GM23338 (cell line): ENCODE results near the gene SLC8B1. TPM values are rescaled to one million over a fixed set of nuclear protein-coding genes. Genes with fewer than 3 reads are reported as not detected.

Experiments
- ATAC-seq: fragments of 200-7000 bp; cut with Tn5 transposase; 3 replicates; pipeline ENCODE4 v1.9.1; 2020
- DNase-seq: peaks from one replicate; pipeline ENCODE4 v3.0.0-alpha.2; 2015; ENCODE audit warnings: low spot score
- H2AFZ ChIP-seq: fragments of 200-600 bp; sonication (generic); 2 replicates; pipeline ENCODE4 v1.8.0; 2016; ENCODE audit warnings: antibody characterized with exemption, mild to moderate bottlenecking, moderate library complexity
- H3F3A ChIP-seq: fragments of 200-600 bp; sonication (generic); replicated peaks from 2 replicates; pipeline ENCODE4 v1.8.0; 2017; ENCODE audit warnings: antibody characterized with exemption, mixed run types, low read depth
- H3K27ac ChIP-seq: fragments of 200-600 bp; sonication (generic); 2 replicates; pipeline ENCODE4 v1.6.1; 2016; ENCODE audit warnings: low read depth
- H3K27me3 ChIP-seq: fragments of 200-600 bp; sonication (generic); 2 replicates; pipeline ENCODE4 v1.8.0; 2016; ENCODE audit warnings: mild to moderate bottlenecking, mixed run types, moderate library complexity; ENCODE audit not compliant: insufficient read depth
- H3K36me3 ChIP-seq: fragments of 200-600 bp; sonication (generic); 2 replicates; pipeline ENCODE4 v1.8.0; 2016; ENCODE audit warnings: mild to moderate bottlenecking; ENCODE audit not compliant: insufficient read depth
- H3K4me1 ChIP-seq: fragments of 200-600 bp; sonication (generic); 2 replicates; pipeline ENCODE4 v1.8.0; 2016; ENCODE audit warnings: mild to moderate bottlenecking, moderate library complexity; ENCODE audit not compliant: insufficient read depth
- H3K4me2 ChIP-seq: fragments of 200-600 bp; sonication (generic); 2 replicates; pipeline ENCODE4 v1.7.1; 2017; ENCODE audit warnings: mixed run types
- H3K4me3 ChIP-seq: fragments of 200-600 bp; sonication (generic); 2 replicates; pipeline ENCODE4 v1.6.1; 2016; ENCODE audit warnings: mixed run types
- H3K79me2 ChIP-seq: fragments of 200-600 bp; sonication (generic); replicated peaks from 2 replicates; pipeline ENCODE4 v1.8.0; 2017; ENCODE audit warnings: mild to moderate bottlenecking; ENCODE audit not compliant: insufficient read depth
- H3K9me2 ChIP-seq: fragments of 200-600 bp; sonication (generic); 2 replicates; pipeline ENCODE4 v1.8.0; 2017; ENCODE audit not compliant: insufficient read depth
- H4K20me1 ChIP-seq: fragments of 200-600 bp; sonication (generic); replicated peaks from 2 replicates; pipeline ENCODE4 v1.8.0; 2017; ENCODE audit warnings: mild to moderate bottlenecking; ENCODE audit not compliant: insufficient read depth
- H3K27ac Mint-ChIP-seq: 2 replicates; pipeline ENCODE4 v1.8.0; 2020; ENCODE audit warnings: inconsistent platforms, mild to moderate bottlenecking, moderate library complexity, mixed read lengths
- H3K27me3 Mint-ChIP-seq: 3 replicates; pipeline ENCODE4 v1.8.0; 2022; ENCODE audit warnings: low read depth, mild to moderate bottlenecking, moderate library complexity, mixed read lengths, inconsistent platforms; ENCODE audit not compliant: insufficient read depth, poor library complexity
- H3K36me3 Mint-ChIP-seq: 3 replicates; pipeline ENCODE4 v1.8.0; 2021; ENCODE audit warnings: low read depth, mild to moderate bottlenecking, inconsistent platforms, moderate library complexity, mixed read lengths
- H3K4me1 Mint-ChIP-seq: 3 replicates; pipeline ENCODE4 v1.8.0; 2020; ENCODE audit warnings: mild to moderate bottlenecking, inconsistent platforms, mixed read lengths
- H3K4me3 Mint-ChIP-seq: 3 replicates; pipeline ENCODE4 v1.8.0; 2021; ENCODE audit warnings: moderate library complexity, mild to moderate bottlenecking, inconsistent platforms, mixed read lengths
- H3K9me3 Mint-ChIP-seq: 3 replicates; pipeline ENCODE4 v1.8.0; 2020; ENCODE audit warnings: moderate library complexity, mild to moderate bottlenecking, inconsistent platforms, mixed read lengths
- EZH2phosphoT487 ChIP-seq: fragments of 200-600 bp; sonication (generic); IDR thresholded peaks from one replicate; pipeline ENCODE4 v1.8.1; 2018; ENCODE audit warnings: antibody characterized with exemption; ENCODE audit not compliant: unreplicated experiment
- NANOG ChIP-seq: IDR thresholded peaks from 2 replicates; pipeline ENCODE4 v1.6.1; 2016; ENCODE audit warnings: antibody characterized with exemption, borderline replicate concordance
- POLR2AphosphoS5 ChIP-seq: IDR thresholded peaks from 2 replicates; pipeline ENCODE4 v1.6.1; 2016; ENCODE audit warnings: antibody characterized with exemption, low read depth
- polyA plus RNA-seq: library from polyadenylated mRNA; unstranded; fragments of >200 nt; fragmentation: Nextera tagmentation; extraction: Ambion mirVana; gene quantifications from 2 replicates; pipeline ENCODE4 v1.2.1, GENCODE V29; 2016
- total RNA-seq: library from RNA; depleted of rRNA; stranded (reverse); fragments of >200 nt; shearing (Covaris generic); gene quantifications from 2 replicates; pipeline ENCODE4 v1.2.3, GENCODE V29; 2014
- TF ChIP-seq, protein P1 (sequence below): IDR thresholded peaks from one replicate; pipeline ENCODE4 v1.6.1; 2018; ENCODE audit warnings: antibody characterized with exemption; ENCODE audit not compliant: unreplicated experiment
- TF ChIP-seq, protein P2 (sequence below), 2 experiments: fragments of 200-600 bp in 1 of 2; sonication (generic) in 1 of 2; conservative IDR thresholded peaks; 2 replicates each; pipeline versions ENCODE4 v1.5.1 to v1.6.1; 2016 to 2017; ENCODE audit warnings: antibody characterized with exemption in 2 of 2, low read depth in 2 of 2, mild to moderate bottlenecking in 2 of 2, moderate library complexity in 1 of 2
- TF ChIP-seq, protein P3 (sequence below): fragments of 250-450 bp; sonication (Bioruptor Pico); IDR thresholded peaks from 2 replicates; pipeline ENCODE4 v1.5.0; 2020; ENCODE audit warnings: mild to moderate bottlenecking, moderate library complexity

Gene SLC8B1
- total and polyA plus RNA-seq, 2 experiments from 2014 or later, result 6.0 to 8.9 TPM

DNA sequence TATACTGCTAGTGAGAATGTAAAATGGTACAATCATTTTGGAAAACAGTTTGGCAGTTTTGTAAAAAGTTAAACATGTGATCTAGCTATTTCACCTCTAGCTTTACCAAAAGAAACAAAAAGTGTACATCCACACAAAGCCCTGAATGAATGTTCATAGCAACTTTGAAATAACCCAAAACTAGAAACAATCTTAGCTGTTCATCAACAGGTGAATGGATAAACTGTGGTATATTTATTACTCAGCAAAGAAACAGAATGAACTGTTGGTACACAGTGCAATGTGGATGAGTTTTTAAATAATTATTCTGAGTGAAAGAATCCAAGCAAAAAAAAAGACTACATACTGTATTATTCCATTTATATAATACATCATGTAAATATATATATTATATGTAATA is 77.3 kb downstream of the SLC8B1 start:
- H2AFZ ChIP-seq, result no peak overlapping the region
- H3K36me3 ChIP-seq, result no peaks in the 10 kb centered on the region
- no peak overlapping the region for H3K27ac Mint-ChIP-seq
- no peaks in the 10 kb centered on the region for H3K27me3 ChIP-seq
- peaks cover 21% of the 10 kb centered on the region for H3K4me1 Mint-ChIP-seq
- H3F3A ChIP-seq, result 0 out of 2 replicates have a peak, but pooled peaks cover 4% of the 10 kb centered on the region
- H3K27ac ChIP-seq, result no peak overlapping the region
- H3K27me3 Mint-ChIP-seq, result peaks cover 2% of the 10 kb centered on the region
- ATAC-seq, result no peak
- no peak overlapping the region for H3K4me2 ChIP-seq
- H3K79me2 ChIP-seq, result no peaks in the 10 kb centered on the region
- 0 out of 3 replicates have a peak, but pooled peaks cover 3% of the 10 kb centered on the region for H3K36me3 Mint-ChIP-seq
- no peak overlapping the region for H3K4me3 Mint-ChIP-seq
- H3K9me2 ChIP-seq, result no peaks in the 10 kb centered on the region
- TF ChIP-seq, protein P1, sequence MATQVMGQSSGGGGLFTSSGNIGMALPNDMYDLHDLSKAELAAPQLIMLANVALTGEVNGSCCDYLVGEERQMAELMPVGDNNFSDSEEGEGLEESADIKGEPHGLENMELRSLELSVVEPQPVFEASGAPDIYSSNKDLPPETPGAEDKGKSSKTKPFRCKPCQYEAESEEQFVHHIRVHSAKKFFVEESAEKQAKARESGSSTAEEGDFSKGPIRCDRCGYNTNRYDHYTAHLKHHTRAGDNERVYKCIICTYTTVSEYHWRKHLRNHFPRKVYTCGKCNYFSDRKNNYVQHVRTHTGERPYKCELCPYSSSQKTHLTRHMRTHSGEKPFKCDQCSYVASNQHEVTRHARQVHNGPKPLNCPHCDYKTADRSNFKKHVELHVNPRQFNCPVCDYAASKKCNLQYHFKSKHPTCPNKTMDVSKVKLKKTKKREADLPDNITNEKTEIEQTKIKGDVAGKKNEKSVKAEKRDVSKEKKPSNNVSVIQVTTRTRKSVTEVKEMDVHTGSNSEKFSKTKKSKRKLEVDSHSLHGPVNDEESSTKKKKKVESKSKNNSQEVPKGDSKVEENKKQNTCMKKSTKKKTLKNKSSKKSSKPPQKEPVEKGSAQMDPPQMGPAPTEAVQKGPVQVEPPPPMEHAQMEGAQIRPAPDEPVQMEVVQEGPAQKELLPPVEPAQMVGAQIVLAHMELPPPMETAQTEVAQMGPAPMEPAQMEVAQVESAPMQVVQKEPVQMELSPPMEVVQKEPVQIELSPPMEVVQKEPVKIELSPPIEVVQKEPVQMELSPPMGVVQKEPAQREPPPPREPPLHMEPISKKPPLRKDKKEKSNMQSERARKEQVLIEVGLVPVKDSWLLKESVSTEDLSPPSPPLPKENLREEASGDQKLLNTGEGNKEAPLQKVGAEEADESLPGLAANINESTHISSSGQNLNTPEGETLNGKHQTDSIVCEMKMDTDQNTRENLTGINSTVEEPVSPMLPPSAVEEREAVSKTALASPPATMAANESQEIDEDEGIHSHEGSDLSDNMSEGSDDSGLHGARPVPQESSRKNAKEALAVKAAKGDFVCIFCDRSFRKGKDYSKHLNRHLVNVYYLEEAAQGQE, result no peak
- TF ChIP-seq, protein P2, sequence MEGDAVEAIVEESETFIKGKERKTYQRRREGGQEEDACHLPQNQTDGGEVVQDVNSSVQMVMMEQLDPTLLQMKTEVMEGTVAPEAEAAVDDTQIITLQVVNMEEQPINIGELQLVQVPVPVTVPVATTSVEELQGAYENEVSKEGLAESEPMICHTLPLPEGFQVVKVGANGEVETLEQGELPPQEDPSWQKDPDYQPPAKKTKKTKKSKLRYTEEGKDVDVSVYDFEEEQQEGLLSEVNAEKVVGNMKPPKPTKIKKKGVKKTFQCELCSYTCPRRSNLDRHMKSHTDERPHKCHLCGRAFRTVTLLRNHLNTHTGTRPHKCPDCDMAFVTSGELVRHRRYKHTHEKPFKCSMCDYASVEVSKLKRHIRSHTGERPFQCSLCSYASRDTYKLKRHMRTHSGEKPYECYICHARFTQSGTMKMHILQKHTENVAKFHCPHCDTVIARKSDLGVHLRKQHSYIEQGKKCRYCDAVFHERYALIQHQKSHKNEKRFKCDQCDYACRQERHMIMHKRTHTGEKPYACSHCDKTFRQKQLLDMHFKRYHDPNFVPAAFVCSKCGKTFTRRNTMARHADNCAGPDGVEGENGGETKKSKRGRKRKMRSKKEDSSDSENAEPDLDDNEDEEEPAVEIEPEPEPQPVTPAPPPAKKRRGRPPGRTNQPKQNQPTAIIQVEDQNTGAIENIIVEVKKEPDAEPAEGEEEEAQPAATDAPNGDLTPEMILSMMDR (conservative IDR thresholded peaks at IDR 0.05; ENCODE audit: low read depth in 2 of 2), result no peak
- TF ChIP-seq POLR2AphosphoS5 (no peak), NANOG (no peak), EZH2phosphoT487 (no peak)
- TF ChIP-seq, protein P3, sequence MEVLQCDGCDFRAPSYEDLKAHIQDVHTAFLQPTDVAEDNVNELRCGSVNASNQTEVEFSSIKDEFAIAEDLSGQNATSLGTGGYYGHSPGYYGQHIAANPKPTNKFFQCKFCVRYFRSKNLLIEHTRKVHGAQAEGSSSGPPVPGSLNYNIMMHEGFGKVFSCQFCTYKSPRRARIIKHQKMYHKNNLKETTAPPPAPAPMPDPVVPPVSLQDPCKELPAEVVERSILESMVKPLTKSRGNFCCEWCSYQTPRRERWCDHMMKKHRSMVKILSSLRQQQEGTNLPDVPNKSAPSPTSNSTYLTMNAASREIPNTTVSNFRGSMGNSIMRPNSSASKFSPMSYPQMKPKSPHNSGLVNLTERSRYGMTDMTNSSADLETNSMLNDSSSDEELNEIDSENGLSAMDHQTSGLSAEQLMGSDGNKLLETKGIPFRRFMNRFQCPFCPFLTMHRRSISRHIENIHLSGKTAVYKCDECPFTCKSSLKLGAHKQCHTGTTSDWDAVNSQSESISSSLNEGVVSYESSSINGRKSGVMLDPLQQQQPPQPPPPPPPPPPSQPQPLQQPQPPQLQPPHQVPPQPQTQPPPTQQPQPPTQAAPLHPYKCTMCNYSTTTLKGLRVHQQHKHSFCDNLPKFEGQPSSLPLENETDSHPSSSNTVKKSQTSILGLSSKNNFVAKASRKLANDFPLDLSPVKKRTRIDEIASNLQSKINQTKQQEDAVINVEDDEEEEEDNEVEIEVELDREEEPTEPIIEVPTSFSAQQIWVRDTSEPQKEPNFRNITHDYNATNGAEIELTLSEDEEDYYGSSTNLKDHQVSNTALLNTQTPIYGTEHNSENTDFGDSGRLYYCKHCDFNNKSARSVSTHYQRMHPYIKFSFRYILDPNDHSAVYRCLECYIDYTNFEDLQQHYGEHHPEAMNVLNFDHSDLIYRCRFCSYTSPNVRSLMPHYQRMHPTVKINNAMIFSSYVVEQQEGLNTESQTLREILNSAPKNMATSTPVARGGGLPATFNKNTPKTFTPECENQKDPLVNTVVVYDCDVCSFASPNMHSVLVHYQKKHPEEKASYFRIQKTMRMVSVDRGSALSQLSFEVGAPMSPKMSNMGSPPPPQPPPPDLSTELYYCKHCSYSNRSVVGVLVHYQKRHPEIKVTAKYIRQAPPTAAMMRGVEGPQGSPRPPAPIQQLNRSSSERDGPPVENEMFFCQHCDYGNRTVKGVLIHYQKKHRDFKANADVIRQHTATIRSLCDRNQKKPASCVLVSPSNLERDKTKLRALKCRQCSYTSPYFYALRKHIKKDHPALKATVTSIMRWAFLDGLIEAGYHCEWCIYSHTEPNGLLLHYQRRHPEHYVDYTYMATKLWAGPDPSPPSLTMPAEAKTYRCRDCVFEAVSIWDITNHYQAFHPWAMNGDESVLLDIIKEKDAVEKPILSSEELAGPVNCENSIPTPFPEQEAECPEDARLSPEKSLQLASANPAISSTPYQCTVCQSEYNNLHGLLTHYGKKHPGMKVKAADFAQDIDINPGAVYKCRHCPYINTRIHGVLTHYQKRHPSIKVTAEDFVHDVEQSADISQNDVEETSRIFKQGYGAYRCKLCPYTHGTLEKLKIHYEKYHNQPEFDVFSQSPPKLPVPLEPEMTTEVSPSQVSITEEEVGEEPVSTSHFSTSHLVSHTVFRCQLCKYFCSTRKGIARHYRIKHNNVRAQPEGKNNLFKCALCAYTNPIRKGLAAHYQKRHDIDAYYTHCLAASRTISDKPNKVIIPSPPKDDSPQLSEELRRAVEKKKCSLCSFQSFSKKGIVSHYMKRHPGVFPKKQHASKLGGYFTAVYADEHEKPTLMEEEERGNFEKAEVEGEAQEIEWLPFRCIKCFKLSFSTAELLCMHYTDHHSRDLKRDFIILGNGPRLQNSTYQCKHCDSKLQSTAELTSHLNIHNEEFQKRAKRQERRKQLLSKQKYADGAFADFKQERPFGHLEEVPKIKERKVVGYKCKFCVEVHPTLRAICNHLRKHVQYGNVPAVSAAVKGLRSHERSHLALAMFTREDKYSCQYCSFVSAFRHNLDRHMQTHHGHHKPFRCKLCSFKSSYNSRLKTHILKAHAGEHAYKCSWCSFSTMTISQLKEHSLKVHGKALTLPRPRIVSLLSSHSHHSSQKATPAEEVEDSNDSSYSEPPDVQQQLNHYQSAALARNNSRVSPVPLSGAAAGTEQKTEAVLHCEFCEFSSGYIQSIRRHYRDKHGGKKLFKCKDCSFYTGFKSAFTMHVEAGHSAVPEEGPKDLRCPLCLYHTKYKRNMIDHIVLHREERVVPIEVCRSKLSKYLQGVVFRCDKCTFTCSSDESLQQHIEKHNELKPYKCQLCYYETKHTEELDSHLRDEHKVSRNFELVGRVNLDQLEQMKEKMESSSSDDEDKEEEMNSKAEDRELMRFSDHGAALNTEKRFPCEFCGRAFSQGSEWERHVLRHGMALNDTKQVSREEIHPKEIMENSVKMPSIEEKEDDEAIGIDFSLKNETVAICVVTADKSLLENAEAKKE (CRISPR knock-in tag), result no peak
- no peak for DNase-seq
- H3K4me1 ChIP-seq, result no peaks in the 10 kb centered on the region; the same call in none of the 2 replicates
- no peaks in the 10 kb centered on the region for H3K9me3 Mint-ChIP-seq
- no peaks in the 10 kb centered on the region for H4K20me1 ChIP-seq
- H3K4me3 ChIP-seq, result no peak overlapping the region
